A673 (cell line): ENCODE data around the gene ACTL8.

Experiments used
- CTCF ChIP-seq: fragments of 300-800, 200-600 bp; sonication (generic); conservative IDR thresholded peaks from 2 replicates; pipeline ENCODE4 v1.5.1; 2017; ENCODE audit warnings: low read depth, mild to moderate bottlenecking, antibody characterized with exemption, low read length, moderate library complexity, mixed read lengths
- EZH2 ChIP-seq: fragments of 200-600 bp; sonication (generic); IDR thresholded peaks from 2 replicates; pipeline ENCODE4 v1.6.1; 2017; ENCODE audit warnings: borderline replicate concordance, low read depth, mild to moderate bottlenecking, mixed read lengths, antibody characterized with exemption, low read length; ENCODE audit not compliant: poor library complexity, severe bottlenecking

DNA sequence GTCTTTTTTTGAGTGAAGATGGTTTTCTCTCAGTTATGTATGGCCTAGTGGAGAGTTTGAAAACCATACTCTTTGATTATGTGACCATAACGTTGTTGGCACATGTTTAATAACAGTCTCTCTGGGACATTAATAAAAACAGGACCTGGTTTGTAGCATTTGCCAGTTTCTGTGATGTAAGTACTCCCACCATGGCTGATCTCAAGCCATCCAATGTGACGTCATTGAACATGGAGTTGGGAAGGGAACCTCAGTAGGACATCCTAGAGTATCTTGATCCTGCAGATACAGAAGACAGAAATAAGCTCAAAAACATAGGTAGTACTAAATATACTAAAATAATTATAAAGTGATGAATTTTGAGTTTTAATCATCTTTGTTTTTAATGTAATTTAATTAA is 107.0 kb downstream of the ACTL8 start:
- TF ChIP-seq CTCF (no peak), EZH2 (no peak)
